GM21390 (cell line): ENCODE measurements around the gene TMEM120A.

Source experiments
- ATAC-seq: cut with Tn5 transposase; IDR thresholded peaks from one replicate; pipeline ENCODE4 v1.9.1; 2021; ENCODE audit not compliant: unreplicated experiment

Gene TMEM120A

DNA sequence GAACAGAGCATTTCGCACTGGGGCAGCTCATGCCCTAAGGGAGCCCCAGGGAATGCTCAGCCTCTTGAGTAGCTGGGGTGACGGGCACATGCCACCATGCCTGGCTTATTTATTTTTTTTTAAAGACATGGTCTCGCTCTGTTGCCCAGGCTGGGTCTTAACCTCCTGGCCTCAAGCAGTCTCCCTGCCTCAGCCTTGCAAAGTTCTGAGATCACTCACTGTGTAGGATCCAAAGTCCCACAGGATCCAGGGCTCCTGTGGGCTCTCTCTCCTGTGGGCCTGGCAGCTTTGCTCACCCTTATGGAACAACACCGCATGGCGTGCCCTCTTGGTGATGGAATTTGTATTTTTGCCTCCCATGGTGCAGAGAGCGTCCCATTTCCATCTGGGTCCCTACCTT lies 34.0 kb downstream of the TMEM120A start:
- ATAC-seq, result no peak

GRCh38 chr7:75958802-75959543 lies 35.4 kb downstream of the TMEM120A start:
- ATAC-seq, result no peak

GRCh38 chr7:75957021-75957736 lies 37.2 kb downstream of the TMEM120A start:
- no peak for ATAC-seq

GRCh38 chr7:75955331-75955955 lies 39.0 kb downstream of the TMEM120A start:
- no peak for ATAC-seq

DNA sequence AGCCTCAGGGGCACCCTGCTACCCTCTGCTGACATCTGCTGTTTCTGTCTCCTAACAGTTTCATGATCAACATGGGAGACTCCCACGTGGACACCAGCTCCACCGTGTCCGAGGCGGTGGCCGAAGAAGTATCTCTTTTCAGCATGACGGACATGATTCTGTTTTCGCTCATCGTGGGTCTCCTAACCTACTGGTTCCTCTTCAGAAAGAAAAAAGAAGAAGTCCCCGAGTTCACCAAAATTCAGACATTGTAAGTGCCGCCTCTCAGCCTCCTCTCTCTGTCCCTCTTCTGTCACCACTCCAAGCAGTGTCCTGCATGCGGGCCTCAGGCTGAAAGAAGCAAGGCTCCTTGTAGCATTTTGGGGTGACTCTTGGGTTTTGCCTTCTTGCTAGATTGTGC lies 40.5 kb downstream of the TMEM120A start:
- ATAC-seq, result no peak

- no peak for ATAC-seq
These were observed 41.0 kb downstream of the TMEM120A start for GRCh38 chr7:75953431-75953830.

- ATAC-seq, result no peak
These were observed 42.9 kb downstream of the TMEM120A start for GRCh38 chr7:75951506-75951905.

- no peak for ATAC-seq
These were observed 44.2 kb downstream of the TMEM120A start for GRCh38 chr7:75950111-75950681.

DNA sequence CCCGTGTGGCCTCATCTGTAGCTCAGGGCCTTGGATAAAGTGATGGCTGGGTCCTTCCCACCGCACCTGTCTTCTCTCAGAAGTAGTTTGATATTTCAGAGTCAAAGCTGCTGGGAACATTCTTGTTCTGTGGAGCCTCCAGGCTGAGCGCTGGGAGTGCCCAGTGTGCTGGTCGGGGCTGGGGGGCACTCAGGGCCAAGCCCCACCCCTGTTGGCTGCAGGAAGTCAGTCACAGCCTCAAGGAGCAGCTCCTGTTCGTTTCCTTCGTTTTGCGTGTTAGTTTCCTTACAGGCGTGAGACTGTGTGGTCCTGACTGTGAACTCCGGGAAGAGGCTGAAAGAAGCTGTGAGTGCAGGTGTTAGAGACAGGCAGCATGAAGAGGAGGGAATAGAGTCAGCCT lies 46.2 kb downstream of the TMEM120A start:
- ATAC-seq, result no peak

DNA sequence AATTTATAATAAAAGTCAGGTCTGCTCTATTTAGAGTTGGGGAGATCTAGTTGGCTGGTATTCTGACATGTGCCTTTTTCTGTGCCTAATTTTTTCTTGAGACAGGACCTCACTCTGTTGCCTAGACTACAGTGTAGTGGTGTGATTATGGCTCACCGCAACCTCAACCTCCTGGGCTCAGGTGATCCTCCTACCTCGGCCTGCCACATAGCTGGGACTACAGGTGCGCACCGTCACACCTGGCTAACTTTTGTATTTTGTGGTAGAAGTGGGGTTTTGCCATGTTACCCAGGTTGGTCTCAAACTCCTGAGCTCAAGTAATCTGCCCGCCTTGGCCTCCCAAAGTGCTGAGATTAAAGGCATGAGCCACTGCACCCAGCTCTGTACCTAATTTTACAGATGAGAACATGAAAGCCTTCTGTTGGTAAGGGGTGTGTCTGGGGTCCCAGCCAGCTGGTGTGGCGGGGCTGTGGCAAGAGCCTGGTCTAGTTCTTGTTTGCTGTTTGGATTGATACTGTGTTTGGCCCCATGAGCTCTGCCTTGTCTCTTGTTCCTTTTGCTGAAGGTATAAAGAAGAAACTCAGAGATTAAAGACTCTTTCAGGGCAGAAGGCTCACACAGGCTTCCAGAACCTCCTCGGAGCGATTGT lies 48.1 kb downstream of the TMEM120A start:
- ATAC-seq, result no peak

DNA sequence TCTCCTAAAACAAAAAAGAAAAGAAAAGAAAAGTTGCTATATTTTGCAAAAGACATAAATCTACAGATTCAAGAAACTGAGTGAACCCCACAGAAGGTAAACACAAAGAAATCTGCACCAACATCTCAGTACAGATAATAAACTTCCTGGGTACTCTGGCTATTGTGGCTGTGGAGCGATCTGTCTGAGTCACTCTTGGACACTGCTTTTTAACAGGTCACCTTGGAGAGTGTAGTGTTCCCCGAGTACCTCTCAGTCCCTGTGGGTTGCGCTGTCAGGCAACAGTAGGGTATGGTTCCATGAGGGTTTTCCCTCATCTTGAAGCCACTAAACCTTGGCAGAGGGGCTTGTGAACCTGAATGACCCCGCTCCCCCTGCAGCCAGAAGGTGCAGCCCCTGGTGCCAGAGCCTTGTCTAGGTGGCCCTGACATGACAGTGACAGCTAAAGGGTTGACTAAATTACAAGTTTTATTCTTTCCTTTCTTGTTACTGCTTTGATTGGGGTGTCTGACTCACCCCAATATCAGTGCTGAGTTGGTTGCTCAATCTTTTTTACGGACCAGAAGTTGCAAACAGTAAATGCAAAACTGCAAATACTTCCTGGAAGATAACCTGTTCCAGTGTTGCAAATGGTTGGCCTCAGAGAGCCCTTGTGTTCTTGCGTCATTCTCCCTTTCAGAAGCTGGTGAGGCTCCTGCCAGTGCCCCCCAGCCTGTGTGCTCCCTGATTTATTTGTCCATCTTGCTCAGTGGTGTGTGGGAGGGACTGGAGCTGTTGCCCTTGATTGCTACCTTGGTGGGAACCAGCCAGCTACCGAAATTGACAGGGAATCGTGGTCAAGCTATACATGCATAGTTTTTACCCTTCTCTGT lies 48.9 kb downstream of the TMEM120A start:
- no peak for ATAC-seq

DNA sequence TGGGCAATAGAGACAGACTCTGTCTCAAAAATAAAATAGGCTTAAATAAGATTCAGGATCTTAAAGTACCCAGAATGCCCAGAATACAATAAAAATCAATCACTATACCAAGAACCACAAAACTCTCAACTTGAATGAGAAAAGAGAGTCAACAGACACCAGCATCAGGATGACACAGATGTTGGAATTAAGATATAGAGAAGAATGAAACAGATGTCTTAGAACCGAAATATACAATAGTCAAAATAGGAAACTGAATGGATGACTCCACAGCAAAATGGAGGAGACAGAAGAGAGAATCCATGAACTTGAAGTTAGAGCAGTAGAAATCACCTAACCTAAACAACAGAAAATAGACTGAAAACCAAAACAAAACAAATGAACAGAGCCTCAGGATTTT lies 49.9 kb downstream of the TMEM120A start:
- ATAC-seq, result no peak

- ATAC-seq, result no peak
These were observed 50.5 kb downstream of the TMEM120A start for GRCh38 chr7:75943864-75944263.

DNA sequence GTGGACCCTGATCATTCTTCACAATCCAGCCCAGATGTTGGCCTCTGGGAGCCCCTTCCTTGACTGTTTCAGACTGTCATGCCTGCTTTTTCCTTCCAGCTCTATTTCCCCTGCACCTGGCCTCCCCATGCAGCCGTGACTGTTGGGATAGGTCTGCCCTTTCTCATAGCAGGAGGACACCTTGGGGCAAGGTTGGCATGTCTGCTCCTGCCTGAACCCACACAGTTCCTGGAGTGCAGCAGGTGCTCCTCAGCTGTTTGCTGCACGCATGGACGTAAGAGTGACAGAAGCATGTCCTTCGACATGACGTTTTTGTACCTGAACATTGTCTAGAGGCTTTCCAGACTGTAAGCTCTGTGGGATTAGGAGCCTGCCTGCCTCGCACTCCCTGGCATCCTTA lies 55.5 kb downstream of the TMEM120A start:
- ATAC-seq, result no peak

GRCh38 chr7:75937958-75938786 lies 56.2 kb downstream of the TMEM120A start:
- ATAC-seq, result no peak
